SK-N-SH (cell line): ENCODE data around the gene RNF138. TPM values are rescaled to one million over a fixed set of nuclear protein-coding genes. Genes with fewer than 3 reads are reported as not detected.

ENCODE experiments used
- CTCF ChIA-PET: fragments of 300-600, 350-600 bp; formaldehyde crosslinking; extraction: SDS; loops from one replicate; lab custom pipeline; 2021; lab: Yijun Ruan, JAX
- POLR2A ChIA-PET: fragments of 350-600 bp; sonication (Branson Sonifier 250); formaldehyde crosslinking; extraction: SDS; loops from one replicate; lab custom pipeline; 2020; ENCODE audit warnings: antibody characterized with exemption, inconsistent platforms; lab: Yijun Ruan, JAX
- DNase-seq: peaks from one replicate; pipeline ENCODE4 v3.0.0; 2012
- H2AFZ ChIP-seq: fragments of 200-600 bp; sonication (generic); 2 replicates; pipeline ENCODE4 v1.8.1; 2016; ENCODE audit warnings: antibody characterized with exemption, mild to moderate bottlenecking, low read depth
- H3F3A ChIP-seq: fragments of 200-600 bp; sonication (generic); replicated peaks from 2 replicates; pipeline ENCODE3; 2016; ENCODE audit warnings: antibody characterized with exemption, mild to moderate bottlenecking; ENCODE audit not compliant: insufficient read depth
- H3K27ac ChIP-seq, 2 experiments: fragments of 200-500 bp in 1 of 2; fragments of 200-600 bp in 1 of 2; sonication (Bioruptor generic) in 1 of 2; sonication (generic), shearing (Covaris generic) in 1 of 2; 2 replicates each; pipeline versions ENCODE4 v1.5.1 to v1.6.1; 2014 to 2016; ENCODE audit warnings: low read depth in 2 of 2, inconsistent platforms in 1 of 2, low read length in 1 of 2, mild to moderate bottlenecking in 1 of 2, mixed read lengths in 1 of 2
- H3K27me3 ChIP-seq: fragments of 200-600 bp; sonication (generic), shearing (Covaris generic); 2 replicates; pipeline ENCODE4 v1.6.1; 2016; ENCODE audit warnings: mixed run types; ENCODE audit not compliant: insufficient read depth
- H3K36me3 ChIP-seq, 2 experiments: fragments of 200-500 bp in 1 of 2; fragments of 200-600 bp in 1 of 2; sonication (Bioruptor generic) in 1 of 2; sonication (generic) in 1 of 2; replicated peaks in 1 of 2; 2 replicates each; pipeline versions ENCODE3 to v1.5.1; 2014 to 2016; ENCODE audit warnings: low read length in 1 of 2, mild to moderate bottlenecking in 1 of 2; ENCODE audit not compliant: insufficient read depth in 2 of 2, control insufficient read depth in 1 of 2
- H3K4me1 ChIP-seq, 2 experiments: fragments of 200-500 bp in 1 of 2; fragments of 200-600 bp in 1 of 2; sonication (Bioruptor generic) in 1 of 2; sonication (generic), shearing (Covaris generic) in 1 of 2; 2 replicates each; pipeline versions ENCODE4 v1.5.1 to v1.6.1; 2014 to 2016; ENCODE audit warnings: low read depth in 1 of 2, low read length in 1 of 2, mixed run types in 1 of 2; ENCODE audit not compliant: insufficient read depth in 2 of 2, control insufficient read depth in 1 of 2
- H3K4me2 ChIP-seq: fragments of 200-600 bp; sonication (generic), shearing (Covaris generic); 2 replicates; pipeline ENCODE4 v1.6.1; 2017; ENCODE audit warnings: mixed run types
- H3K4me3 ChIP-seq, 2 experiments: fragments of 200-500 bp in 1 of 2; fragments of 200-600 bp in 1 of 2; sonication (Bioruptor generic) in 1 of 2; sonication (generic), shearing (Covaris generic) in 1 of 2; 2 replicates each; pipeline versions ENCODE4 v1.5.1 to v1.8.1; 2014 to 2016; ENCODE audit warnings: low read depth in 2 of 2, inconsistent platforms in 1 of 2, low read length in 1 of 2, mild to moderate bottlenecking in 1 of 2, mixed read lengths in 1 of 2, moderate library complexity in 1 of 2
- H3K79me2 ChIP-seq: fragments of 200-600 bp; sonication (generic); 2 replicates; pipeline ENCODE4 v1.8.1; 2017; ENCODE audit warnings: mild to moderate bottlenecking; ENCODE audit not compliant: insufficient read depth
- H3K9ac ChIP-seq: fragments of 200-600 bp; sonication (generic); 2 replicates; pipeline ENCODE4 v1.6.1; 2017; ENCODE audit warnings: mixed run types
- H3K9me2 ChIP-seq: fragments of 200-600 bp; sonication (generic); 2 replicates; pipeline ENCODE4 v1.6.1; 2017; ENCODE audit warnings: mixed run types
- H3K9me3 ChIP-seq: fragments of 200-600 bp; sonication (generic); 2 replicates; pipeline ENCODE4 v1.6.1; 2017; ENCODE audit warnings: mixed run types, mild to moderate bottlenecking, moderate library complexity
- H4K20me1 ChIP-seq: fragments of 200-600 bp; sonication (generic); 2 replicates; pipeline ENCODE4 v1.6.1; 2017; ENCODE audit warnings: mild to moderate bottlenecking, mixed run types; ENCODE audit not compliant: insufficient read depth
- CHD2 ChIP-seq: fragments of 150-350 bp; IDR thresholded peaks from 2 replicates; pipeline ENCODE4 v1.6.1; 2018; ENCODE audit warnings: low read length; ENCODE audit not compliant: partially characterized antibody
- ELF1 ChIP-seq: IDR thresholded peaks from 2 replicates; pipeline ENCODE4 v1.4.0; 2012
- EP300 ChIP-seq, 2 experiments: IDR thresholded peaks; 2 replicates each; pipeline versions ENCODE4 v1.4.0 to v1.6.1; 2012; ENCODE audit warnings: borderline replicate concordance in 1 of 2, low read depth in 1 of 2, low read length in 1 of 2
- FOSL2 ChIP-seq: IDR thresholded peaks from 2 replicates; pipeline ENCODE4 v1.4.0; 2012; ENCODE audit warnings: low read depth, mild to moderate bottlenecking, moderate library complexity, borderline replicate concordance
- GATA2 ChIP-seq: sonication (generic); formaldehyde crosslinking; IDR thresholded peaks from 2 replicates; pipeline ENCODE4 v1.5.0; 2020; ENCODE audit warnings: mild to moderate bottlenecking, missing genetic modification reagents
- JUND ChIP-seq: IDR thresholded peaks from 2 replicates; pipeline ENCODE4 v1.4.0; 2012
- MEF2A ChIP-seq: IDR thresholded peaks from 2 replicates; pipeline ENCODE4 v1.4.0; 2012; ENCODE audit warnings: low read depth, borderline replicate concordance
- NFIC ChIP-seq: IDR thresholded peaks from 2 replicates; pipeline ENCODE4 v1.4.0; 2012; ENCODE audit warnings: borderline replicate concordance
- POLR2AphosphoS5 ChIP-seq: IDR thresholded peaks from 2 replicates; pipeline ENCODE4 v1.6.1; 2012; ENCODE audit warnings: low read depth, low read length
- RAD21 ChIP-seq: IDR thresholded peaks from 2 replicates; pipeline ENCODE4 v1.6.1; 2012; ENCODE audit warnings: mild to moderate bottlenecking, low read length
- RCOR1 ChIP-seq: fragments of 150-350 bp; IDR thresholded peaks from 2 replicates; pipeline ENCODE4 v1.6.1; 2017; ENCODE audit warnings: antibody characterized with exemption, low read length
- RFX5 ChIP-seq: IDR thresholded peaks from 2 replicates; pipeline ENCODE4 v1.6.1; 2012; ENCODE audit warnings: mild to moderate bottlenecking, improper control_type of control experiment, low read length
- SMC3 ChIP-seq: IDR thresholded peaks from 2 replicates; pipeline ENCODE4 v1.6.1; 2012; ENCODE audit warnings: low read depth, low read length, improper control_type of control experiment
- TCF12 ChIP-seq: IDR thresholded peaks from 2 replicates; pipeline ENCODE4 v1.4.0; 2012
- WGBS: methylation state at CpG from one replicate; pipeline ENCODE4 v1.1.6; 2017; ENCODE audit warnings: low lambda C conversion rate; 5-methylcytosine and 5-hydroxymethylcytosine counted together
- polyA plus RNA-seq, 3 experiments: library from polyadenylated mRNA; depleted of rRNA; stranded (reverse); fragments of >200 nt; gene quantifications; 2 replicates each; pipeline ENCODE4 v1.2.3, GENCODE V29; 2012
- TF ChIP-seq, protein P1 (sequence below): fragments of 150-350 bp; IDR thresholded peaks from 2 replicates; pipeline ENCODE4 v1.6.1; 2017; ENCODE audit warnings: antibody characterized with exemption, low read length, low read depth, borderline replicate concordance
- TF ChIP-seq, protein P2 (sequence below): fragments of 200-600 bp; sonication (generic); IDR thresholded peaks from 2 replicates; pipeline ENCODE4 v1.6.1; 2017; ENCODE audit warnings: antibody characterized with exemption, mild to moderate bottlenecking, moderate library complexity
- TF ChIP-seq, protein P3 (sequence below): IDR thresholded peaks from 2 replicates; pipeline ENCODE4 v1.4.0; 2012; ENCODE audit warnings: low read depth

RNF138 gene
- polyA plus RNA-seq, 1 of the 3 experiments (the other 2 are of a cell fraction): 22.3 TPM

DNA sequence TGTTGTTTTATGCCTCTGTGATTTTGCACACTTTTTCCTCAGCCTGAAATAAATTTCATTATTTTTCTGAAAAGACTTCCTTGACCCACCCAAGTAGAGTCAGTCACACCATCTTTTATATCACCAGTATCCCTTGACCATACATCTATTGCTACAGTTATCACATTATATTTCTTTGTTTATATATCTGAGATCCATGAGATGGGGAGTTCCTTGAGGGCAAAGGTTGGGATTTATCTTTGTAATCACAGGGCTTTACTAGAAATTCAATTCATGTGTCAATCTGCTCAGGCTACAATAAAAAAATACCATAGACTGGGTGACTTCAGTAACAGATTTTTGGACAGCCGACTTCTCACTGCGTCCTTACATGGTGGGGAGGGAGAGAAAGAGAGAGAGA lies 12.8 kb upstream of the RNF138 start:
- no peak overlapping the region for H3K27ac ChIP-seq
- H3K27me3 ChIP-seq: no peaks in the 10 kb centered on the region
- ChIA-PET POLR2A (no interaction called here), CTCF (interaction anchor here (0.7 kb wide), 1 partner anchor 11 kb away, joined by 4 read pairs; no protein-coding TSS in a partner anchor)
- H2AFZ ChIP-seq: no peak overlapping the region
- H3K9ac ChIP-seq: no peak overlapping the region
- no peaks in the 10 kb centered on the region for H3K9me2 ChIP-seq
- no peaks in the 10 kb centered on the region for H4K20me1 ChIP-seq
- H3K4me3 ChIP-seq: no peak overlapping the region
- no peaks in the 10 kb centered on the region for H3K4me1 ChIP-seq
- no peak for DNase-seq
- H3K36me3 ChIP-seq: no peaks in the 10 kb centered on the region
- H3K9me3 ChIP-seq: no peaks in the 10 kb centered on the region
- H3F3A ChIP-seq: no peaks in the 10 kb centered on the region
- no peaks in the 10 kb centered on the region for H3K79me2 ChIP-seq
- 62% methylated on average over 2 of the region's 2 CpGs for WGBS
- no peak overlapping the region for H3K4me2 ChIP-seq
- TF ChIP-seq, protein P1, sequence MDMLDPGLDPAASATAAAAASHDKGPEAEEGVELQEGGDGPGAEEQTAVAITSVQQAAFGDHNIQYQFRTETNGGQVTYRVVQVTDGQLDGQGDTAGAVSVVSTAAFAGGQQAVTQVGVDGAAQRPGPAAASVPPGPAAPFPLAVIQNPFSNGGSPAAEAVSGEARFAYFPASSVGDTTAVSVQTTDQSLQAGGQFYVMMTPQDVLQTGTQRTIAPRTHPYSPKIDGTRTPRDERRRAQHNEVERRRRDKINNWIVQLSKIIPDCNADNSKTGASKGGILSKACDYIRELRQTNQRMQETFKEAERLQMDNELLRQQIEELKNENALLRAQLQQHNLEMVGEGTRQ: no peak
- TF ChIP-seq, protein P2, sequence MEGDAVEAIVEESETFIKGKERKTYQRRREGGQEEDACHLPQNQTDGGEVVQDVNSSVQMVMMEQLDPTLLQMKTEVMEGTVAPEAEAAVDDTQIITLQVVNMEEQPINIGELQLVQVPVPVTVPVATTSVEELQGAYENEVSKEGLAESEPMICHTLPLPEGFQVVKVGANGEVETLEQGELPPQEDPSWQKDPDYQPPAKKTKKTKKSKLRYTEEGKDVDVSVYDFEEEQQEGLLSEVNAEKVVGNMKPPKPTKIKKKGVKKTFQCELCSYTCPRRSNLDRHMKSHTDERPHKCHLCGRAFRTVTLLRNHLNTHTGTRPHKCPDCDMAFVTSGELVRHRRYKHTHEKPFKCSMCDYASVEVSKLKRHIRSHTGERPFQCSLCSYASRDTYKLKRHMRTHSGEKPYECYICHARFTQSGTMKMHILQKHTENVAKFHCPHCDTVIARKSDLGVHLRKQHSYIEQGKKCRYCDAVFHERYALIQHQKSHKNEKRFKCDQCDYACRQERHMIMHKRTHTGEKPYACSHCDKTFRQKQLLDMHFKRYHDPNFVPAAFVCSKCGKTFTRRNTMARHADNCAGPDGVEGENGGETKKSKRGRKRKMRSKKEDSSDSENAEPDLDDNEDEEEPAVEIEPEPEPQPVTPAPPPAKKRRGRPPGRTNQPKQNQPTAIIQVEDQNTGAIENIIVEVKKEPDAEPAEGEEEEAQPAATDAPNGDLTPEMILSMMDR: no peak
- TF ChIP-seq JUND: no peak
- TF ChIP-seq RAD21: no peak
- TF ChIP-seq GATA2: no peak
- no peak for TF ChIP-seq POLR2AphosphoS5

DNA sequence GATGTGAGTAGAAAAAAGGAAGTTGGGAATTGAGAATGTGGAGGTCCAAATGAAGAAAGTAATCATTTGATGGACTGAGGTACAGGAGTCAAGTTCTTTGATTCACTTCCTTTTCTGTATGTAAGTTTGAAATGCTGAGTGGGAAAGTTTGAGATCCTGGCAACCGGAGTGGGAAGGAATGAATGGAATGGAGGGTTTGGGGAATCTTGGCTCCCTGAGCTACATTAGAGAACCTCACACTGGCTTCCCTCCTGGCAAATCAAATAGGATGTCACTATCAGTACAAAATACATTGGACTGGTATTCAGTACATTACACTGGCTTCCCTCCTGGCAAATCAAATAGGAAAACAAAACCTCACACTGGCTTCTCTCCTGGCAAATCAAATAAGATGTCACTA lies 9.8 kb upstream of the RNF138 start:
- Histone ChIP-seq H3K4me3 (no peak overlapping the region), H3K27me3 (no peaks in the 10 kb centered on the region), H3K27ac (no peak overlapping the region), H3K36me3 (no peaks in the 10 kb centered on the region), H3F3A (no peaks in the 10 kb centered on the region), H3K9me2 (no peaks in the 10 kb centered on the region), H3K9me3 (no peaks in the 10 kb centered on the region), H4K20me1 (no peaks in the 10 kb centered on the region), H3K4me2 (no peak overlapping the region), H3K9ac (no peak overlapping the region), H3K79me2 (no peaks in the 10 kb centered on the region), H3K4me1 (peaks cover 0 to 6% of the 10 kb centered on the region in 2 experiments; a peak in 1 of 4 replicates), H2AFZ (no peak overlapping the region)
- 77% methylated on average over 1 of the region's 1 CpG for WGBS
- ChIA-PET CTCF (interaction anchor here (1.4 kb wide), 1 partner anchor 341 kb away, joined by 4 read pairs; no protein-coding TSS in a partner anchor), POLR2A (no interaction called here)
- DNase-seq: no peak
- no peak for TF ChIP-seq RCOR1
- TF ChIP-seq ELF1: no peak
- no peak for TF ChIP-seq SMC3
- TF ChIP-seq MEF2A: no peak
- no peak for TF ChIP-seq RFX5
- no peak for TF ChIP-seq GATA2
- TF ChIP-seq CHD2: no peak
- no peak for TF ChIP-seq NFIC
- TF ChIP-seq FOSL2: no peak
- TF ChIP-seq, protein P1: no peak
- TF ChIP-seq TCF12: no peak
- TF ChIP-seq EP300 (IDR thresholded peaks at IDR 0.05; ENCODE audit: borderline replicate concordance in 1 of 2, low read depth in 1 of 2, low read length in 1 of 2): no peak
- TF ChIP-seq, protein P3, sequence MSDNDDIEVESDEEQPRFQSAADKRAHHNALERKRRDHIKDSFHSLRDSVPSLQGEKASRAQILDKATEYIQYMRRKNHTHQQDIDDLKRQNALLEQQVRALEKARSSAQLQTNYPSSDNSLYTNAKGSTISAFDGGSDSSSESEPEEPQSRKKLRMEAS: no peak
